GM21717 (cell line): Measurements from ENCODE around the gene DBNDD1.

ENCODE experiments used
- ATAC-seq: cut with Tn5 transposase; IDR thresholded peaks from one replicate; pipeline ENCODE4 v1.9.1; 2021; ENCODE audit warnings: mild to moderate bottlenecking, moderate library complexity; ENCODE audit not compliant: unreplicated experiment

Gene DBNDD1

GRCh38 chr16:90037276-90037675 is 18.0 kb upstream of the DBNDD1 start:
- no peak for ATAC-seq

GRCh38 chr16:90035902-90036301 is 16.6 kb upstream of the DBNDD1 start:
- ATAC-seq: no peak

GRCh38 chr16:90034504-90034903 is 15.2 kb upstream of the DBNDD1 start:
- no peak for ATAC-seq

GRCh38 chr16:90033387-90033786 is 14.1 kb upstream of the DBNDD1 start:
- no peak for ATAC-seq

GRCh38 chr16:90032674-90033331 is 13.5 kb upstream of the DBNDD1 start:
- ATAC-seq: no peak

GRCh38 chr16:90031931-90032673 is 12.8 kb upstream of the DBNDD1 start:
- ATAC-seq: no peak

- ATAC-seq: no peak
Observed at GRCh38 chr16:90031186-90031930, 12.1 kb upstream of the DBNDD1 start.

GRCh38 chr16:90028985-90029384 is 9.7 kb upstream of the DBNDD1 start:
- ATAC-seq: no peak

- ATAC-seq: no peak
Observed at GRCh38 chr16:90027611-90028010, 8.4 kb upstream of the DBNDD1 start.

GRCh38 chr16:90026135-90026534 is 6.9 kb upstream of the DBNDD1 start:
- ATAC-seq: no peak

GRCh38 chr16:90023078-90023447 is 3.8 kb upstream of the DBNDD1 start:
- no peak for ATAC-seq

GRCh38 chr16:90022209-90023077 is 3.2 kb upstream of the DBNDD1 start:
- peak; percentile 76 for ATAC-seq

GRCh38 chr16:90020838-90021382 is 1.7 kb upstream of the DBNDD1 start:
- ATAC-seq: no peak

- no peak for ATAC-seq
Observed at GRCh38 chr16:90020260-90020837, 1.1 kb upstream of the DBNDD1 start.

GRCh38 chr16:90019543-90020259 is 445 bp upstream of the DBNDD1 start:
- ATAC-seq: no peak

GRCh38 chr16:90018297-90018651 is 982 bp downstream of the DBNDD1 start:
- ATAC-seq: no peak

GRCh38 chr16:90016339-90016950 is 2.8 kb downstream of the DBNDD1 start:
- no peak for ATAC-seq

GRCh38 chr16:90015586-90016338 is 3.5 kb downstream of the DBNDD1 start:
- no peak for ATAC-seq
